PFSK-1 (cell line): Measurements from ENCODE around the gene S100A5. TPM values are rescaled to one million over a fixed set of nuclear protein-coding genes. Genes with fewer than 3 reads are reported as not detected.

Source experiments
- FOXP2 ChIP-seq: optimal IDR thresholded peaks from 2 replicates; pipeline ENCODE3; 2011; ENCODE audit warnings: borderline replicate concordance, control low read depth, inconsistent platforms; ENCODE audit not compliant: insufficient read depth; ENCODE audit errors: extremely low read length, extremely low read depth
- POLR2AphosphoS5 ChIP-seq: IDR thresholded peaks from 2 replicates; pipeline ENCODE4 v1.6.1; 2012; ENCODE audit warnings: low read depth, mild to moderate bottlenecking, control low read depth, low read length, moderate library complexity
- SIN3A ChIP-seq: IDR thresholded peaks from 2 replicates; pipeline ENCODE4 v1.6.1; 2012; ENCODE audit warnings: mild to moderate bottlenecking, low read length, moderate library complexity, borderline replicate concordance; ENCODE audit not compliant: insufficient read depth
- TAF1 ChIP-seq: IDR thresholded peaks from 2 replicates; pipeline ENCODE4 v1.6.1; 2012; ENCODE audit warnings: low read length, control low read depth, borderline replicate concordance; ENCODE audit not compliant: insufficient read depth
- polyA plus RNA-seq: library from polyadenylated mRNA; unstranded; fragments of >200 nt; gene quantifications from one replicate; pipeline ENCODE4 v1.2.1, GENCODE V29; 2012; ENCODE audit warnings: low read depth, missing spikeins; ENCODE audit not compliant: insufficient read length
- TF ChIP-seq, protein P1 (sequence below), 2 experiments: IDR thresholded peaks; 2 replicates each; pipeline versions ENCODE4 v1.6.1 to v1.8.0; 2011 to 2012; ENCODE audit warnings: low read depth in 2 of 2, low read length in 2 of 2, control low read depth in 1 of 2, inconsistent platforms in 1 of 2, mild to moderate bottlenecking in 1 of 2, moderate library complexity in 1 of 2; ENCODE audit not compliant: insufficient read depth in 1 of 2

S100A5 gene, protein sequence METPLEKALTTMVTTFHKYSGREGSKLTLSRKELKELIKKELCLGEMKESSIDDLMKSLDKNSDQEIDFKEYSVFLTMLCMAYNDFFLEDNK
- polyA plus RNA-seq: not detected

DNA sequence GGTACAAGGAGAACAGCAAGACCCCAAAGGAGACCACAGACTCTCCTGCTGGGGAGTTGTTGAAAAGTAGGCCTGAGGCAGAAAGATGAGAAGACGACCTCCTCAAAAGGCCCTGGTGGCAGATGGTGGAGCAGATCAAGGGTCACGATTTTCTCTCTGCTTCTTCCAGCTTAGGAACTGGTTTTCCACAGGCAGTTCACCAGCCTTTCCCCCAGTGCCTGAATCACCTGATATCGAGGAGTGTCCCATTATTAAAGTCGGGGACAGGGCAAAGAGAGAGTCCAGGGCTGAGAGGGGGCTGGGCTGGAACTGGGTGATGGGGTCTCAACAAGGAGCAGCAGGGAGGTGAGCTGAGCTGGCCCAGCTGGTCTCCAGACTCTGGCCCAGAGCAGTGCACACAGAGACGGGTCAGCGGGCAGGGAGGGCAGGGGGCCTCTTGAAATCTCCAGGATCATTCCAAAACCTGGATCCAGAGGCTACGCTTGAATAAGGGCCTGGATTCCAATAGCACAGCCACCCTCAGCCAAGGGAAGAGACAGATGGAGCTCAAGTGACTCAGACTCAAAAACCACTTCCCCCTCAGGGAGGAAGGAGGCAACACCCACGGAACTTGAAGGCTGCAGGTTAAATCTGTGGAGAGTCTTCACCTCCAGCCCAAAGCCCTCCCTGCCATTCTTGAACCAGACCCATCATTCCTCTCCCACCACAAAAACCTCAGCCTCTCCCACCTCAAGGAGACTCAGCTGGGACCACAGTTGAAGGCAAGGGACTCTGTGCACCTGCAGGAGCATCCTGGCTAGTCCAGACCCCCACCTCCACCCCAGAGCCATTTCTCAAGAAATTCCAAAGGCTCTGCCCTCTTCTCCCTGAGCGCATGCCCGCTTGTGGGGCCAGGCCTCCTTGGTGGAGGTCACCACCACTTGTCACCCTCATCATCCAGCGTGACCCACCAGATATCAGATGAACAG is at the start of gene S100A5:
Gene S100A5 (minus strand): TSS at position 541 of the 968 bp plus-strand sequence. CDS start 743 bp downstream, outside the sequence.
- TF ChIP-seq POLR2AphosphoS5: no peak
- TF ChIP-seq TAF1: no peak
- no peak for TF ChIP-seq FOXP2
- no peak for TF ChIP-seq SIN3A
- TF ChIP-seq, protein P1, sequence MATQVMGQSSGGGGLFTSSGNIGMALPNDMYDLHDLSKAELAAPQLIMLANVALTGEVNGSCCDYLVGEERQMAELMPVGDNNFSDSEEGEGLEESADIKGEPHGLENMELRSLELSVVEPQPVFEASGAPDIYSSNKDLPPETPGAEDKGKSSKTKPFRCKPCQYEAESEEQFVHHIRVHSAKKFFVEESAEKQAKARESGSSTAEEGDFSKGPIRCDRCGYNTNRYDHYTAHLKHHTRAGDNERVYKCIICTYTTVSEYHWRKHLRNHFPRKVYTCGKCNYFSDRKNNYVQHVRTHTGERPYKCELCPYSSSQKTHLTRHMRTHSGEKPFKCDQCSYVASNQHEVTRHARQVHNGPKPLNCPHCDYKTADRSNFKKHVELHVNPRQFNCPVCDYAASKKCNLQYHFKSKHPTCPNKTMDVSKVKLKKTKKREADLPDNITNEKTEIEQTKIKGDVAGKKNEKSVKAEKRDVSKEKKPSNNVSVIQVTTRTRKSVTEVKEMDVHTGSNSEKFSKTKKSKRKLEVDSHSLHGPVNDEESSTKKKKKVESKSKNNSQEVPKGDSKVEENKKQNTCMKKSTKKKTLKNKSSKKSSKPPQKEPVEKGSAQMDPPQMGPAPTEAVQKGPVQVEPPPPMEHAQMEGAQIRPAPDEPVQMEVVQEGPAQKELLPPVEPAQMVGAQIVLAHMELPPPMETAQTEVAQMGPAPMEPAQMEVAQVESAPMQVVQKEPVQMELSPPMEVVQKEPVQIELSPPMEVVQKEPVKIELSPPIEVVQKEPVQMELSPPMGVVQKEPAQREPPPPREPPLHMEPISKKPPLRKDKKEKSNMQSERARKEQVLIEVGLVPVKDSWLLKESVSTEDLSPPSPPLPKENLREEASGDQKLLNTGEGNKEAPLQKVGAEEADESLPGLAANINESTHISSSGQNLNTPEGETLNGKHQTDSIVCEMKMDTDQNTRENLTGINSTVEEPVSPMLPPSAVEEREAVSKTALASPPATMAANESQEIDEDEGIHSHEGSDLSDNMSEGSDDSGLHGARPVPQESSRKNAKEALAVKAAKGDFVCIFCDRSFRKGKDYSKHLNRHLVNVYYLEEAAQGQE (IDR thresholded peaks at IDR 0.05; ENCODE audit: insufficient read depth in 1 of 2, low read depth in 2 of 2, low read length in 2 of 2): no peak

DNA sequence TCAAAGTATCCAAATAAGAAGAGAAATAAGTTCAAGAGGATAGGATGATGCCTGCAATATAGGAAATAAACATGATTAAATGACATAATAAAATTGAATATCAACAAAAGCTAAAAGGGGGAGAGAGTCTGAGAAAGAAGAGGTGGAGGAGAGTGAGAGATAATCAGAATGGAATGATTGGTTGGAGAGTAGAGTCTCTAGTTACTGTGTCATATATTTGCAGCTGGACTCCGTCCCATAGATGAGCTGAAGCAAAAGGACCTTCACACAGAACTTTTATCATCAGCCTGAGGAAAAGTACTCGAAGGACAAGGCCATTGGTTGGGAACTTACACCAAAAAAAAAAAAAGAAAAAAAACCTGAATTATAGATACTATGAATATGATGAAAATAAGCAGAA is 47.7 kb upstream of the S100A5 start:
- no peak for TF ChIP-seq POLR2AphosphoS5
- TF ChIP-seq TAF1: no peak
- TF ChIP-seq SIN3A: no peak
- no peak for TF ChIP-seq FOXP2
- TF ChIP-seq, protein P1 (IDR thresholded peaks at IDR 0.05; ENCODE audit: insufficient read depth in 1 of 2, low read depth in 2 of 2, low read length in 2 of 2): no peak

DNA sequence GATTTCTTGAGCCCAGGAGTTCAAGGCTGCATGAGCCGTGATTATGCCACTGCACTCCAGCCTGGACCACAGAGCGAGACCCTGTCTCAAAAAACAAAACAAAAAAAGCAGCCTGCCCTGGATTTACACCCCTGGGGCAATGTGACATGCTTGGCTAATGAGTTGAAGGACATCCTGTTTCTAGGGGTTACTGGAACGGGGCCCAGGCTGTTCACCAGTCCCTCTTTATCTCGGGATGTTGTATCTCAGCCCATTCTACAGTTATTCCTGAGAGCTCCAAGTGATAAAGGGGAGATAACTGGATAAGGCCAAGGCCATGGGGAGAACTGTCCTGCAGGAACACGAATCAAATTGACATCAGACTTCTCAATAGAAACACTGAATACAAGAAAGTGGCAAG is 46.6 kb upstream of the S100A5 start:
- TF ChIP-seq, protein P1 (IDR thresholded peaks at IDR 0.05; ENCODE audit: insufficient read depth in 1 of 2, low read depth in 2 of 2, low read length in 2 of 2): 0 out of 4 replicates have a peak, but pooled peaks of 1 of the 2 experiments have one; percentile 7
- TF ChIP-seq POLR2AphosphoS5: no peak

DNA sequence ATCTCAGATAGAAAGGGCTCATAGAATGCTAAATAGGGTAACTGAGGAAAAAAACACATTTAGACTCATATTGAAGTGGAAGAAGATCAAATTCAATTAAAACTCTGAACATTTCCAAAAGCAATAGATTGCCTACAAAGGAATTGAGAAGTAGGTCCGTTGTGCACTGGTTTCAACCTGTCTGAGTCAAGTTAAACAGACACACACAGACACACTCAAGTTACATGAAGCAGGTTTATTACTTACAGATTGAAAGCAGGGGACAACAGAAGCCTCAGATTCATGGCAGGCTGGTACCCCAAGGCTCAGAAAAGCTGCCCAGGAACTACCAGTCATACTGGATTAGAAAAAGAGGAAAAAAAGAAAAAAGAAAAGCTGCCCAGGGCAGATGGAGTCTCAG is 45.6 kb upstream of the S100A5 start:
- no peak for TF ChIP-seq POLR2AphosphoS5
- TF ChIP-seq, protein P1 (IDR thresholded peaks at IDR 0.05; ENCODE audit: insufficient read depth in 1 of 2, low read depth in 2 of 2, low read length in 2 of 2): no peak
- TF ChIP-seq SIN3A: no peak
- no peak for TF ChIP-seq FOXP2
- TF ChIP-seq TAF1: no peak
